HG03432 (cell line): Measurements from ENCODE around the gene ABCA12.

Source experiments
- ATAC-seq: cut with Tn5 transposase; IDR thresholded peaks from one replicate; pipeline ENCODE4 v1.9.1; 2021; ENCODE audit warnings: mild to moderate bottlenecking, moderate library complexity; ENCODE audit not compliant: unreplicated experiment

ABCA12 gene

DNA sequence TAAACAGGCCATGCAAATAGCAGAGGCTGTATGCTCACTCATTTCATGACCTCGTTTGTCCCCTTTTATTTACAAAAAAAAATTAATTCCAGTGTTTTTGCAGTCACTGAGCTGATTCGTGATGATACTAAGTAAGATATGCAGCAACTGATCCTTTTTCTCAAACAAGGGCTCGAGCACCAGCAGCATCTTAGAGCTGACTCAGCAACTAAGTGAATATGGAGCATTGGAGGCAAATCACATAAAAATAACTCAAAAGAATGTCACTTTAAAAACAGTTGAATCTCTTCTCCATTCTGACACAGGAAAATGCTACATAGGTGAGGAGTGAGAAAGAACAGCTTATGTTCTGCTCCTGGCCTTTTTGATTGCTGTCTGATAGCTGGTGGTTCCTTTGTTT is 152.8 kb downstream of the ABCA12 start:
- no peak for ATAC-seq

DNA sequence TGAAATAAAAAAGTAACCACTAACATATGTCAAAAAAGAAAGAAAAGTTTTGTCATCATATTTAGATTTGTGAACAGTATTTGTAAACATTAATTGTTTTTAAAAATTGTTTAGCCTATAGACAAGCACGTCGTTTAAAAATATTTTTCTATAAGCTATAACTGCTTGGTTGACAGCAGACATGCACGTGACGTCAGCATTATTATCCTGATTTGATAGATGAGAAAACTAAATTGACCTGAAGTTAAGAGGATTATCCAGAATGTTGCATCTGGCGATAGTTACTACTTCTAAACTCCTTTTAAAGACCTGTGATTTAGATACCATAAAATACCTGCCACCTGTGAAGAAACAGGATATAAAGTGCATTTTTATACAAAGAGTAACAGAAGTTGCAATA is 172.0 kb downstream of the ABCA12 start:
- ATAC-seq = no peak

DNA sequence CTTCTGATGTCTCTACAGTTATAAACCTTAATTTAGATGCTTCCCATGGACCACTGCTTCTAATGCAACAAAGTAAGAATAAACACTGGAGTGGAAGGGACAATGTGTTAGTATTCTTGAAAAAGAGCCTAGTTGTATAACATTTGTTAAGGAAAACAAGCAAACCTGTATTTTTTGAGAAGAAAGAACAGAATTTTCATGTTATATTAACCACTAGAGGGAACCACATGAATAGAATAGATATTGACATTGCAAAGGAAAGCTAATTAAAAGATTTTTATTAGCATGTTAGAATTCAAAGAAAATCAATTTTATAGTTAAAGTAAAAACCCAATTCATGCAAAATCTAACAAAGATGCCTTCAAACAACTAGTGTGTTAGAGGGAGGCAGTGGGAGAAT is 177.7 kb downstream of the ABCA12 start:
- ATAC-seq = no peak

DNA sequence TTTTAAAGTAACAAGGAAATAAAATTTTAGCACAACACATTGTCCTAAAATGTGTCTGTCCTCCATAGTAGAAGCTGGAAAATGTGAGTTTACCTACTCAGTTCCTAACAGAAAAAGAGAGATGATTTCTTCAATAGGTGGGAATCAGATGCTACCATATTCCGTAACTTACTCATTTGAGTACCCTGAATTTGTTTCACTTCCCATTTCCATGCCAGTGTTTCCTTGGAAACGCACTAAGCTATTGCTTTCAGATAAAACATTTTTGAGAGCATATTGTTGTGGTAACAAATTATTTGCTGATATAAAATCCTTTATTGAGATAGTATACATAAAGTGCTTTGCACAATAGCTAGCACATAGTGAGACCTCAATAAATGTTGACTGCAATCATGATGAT is 191.5 kb downstream of the ABCA12 start:
- ATAC-seq = peak; percentile 61

DNA sequence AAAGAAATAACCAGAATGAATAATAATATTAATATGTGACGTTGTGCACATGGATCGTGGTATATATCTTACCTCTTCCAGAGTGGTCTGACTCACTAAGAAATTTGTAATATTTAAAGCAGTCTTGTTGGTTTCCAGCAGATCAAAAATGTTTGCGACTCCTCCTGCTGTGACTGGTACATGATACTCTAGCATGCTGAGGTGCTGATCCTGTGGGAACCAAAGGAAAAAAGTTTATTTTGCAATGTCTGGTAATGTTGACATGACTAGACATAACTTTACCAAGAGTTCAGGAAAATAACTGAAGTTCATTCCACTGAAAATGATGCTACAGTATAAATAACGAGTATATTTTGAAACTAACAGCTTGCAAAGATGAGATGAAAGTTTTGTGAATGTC is 204.4 kb downstream of the ABCA12 start:
- ATAC-seq = no peak

DNA sequence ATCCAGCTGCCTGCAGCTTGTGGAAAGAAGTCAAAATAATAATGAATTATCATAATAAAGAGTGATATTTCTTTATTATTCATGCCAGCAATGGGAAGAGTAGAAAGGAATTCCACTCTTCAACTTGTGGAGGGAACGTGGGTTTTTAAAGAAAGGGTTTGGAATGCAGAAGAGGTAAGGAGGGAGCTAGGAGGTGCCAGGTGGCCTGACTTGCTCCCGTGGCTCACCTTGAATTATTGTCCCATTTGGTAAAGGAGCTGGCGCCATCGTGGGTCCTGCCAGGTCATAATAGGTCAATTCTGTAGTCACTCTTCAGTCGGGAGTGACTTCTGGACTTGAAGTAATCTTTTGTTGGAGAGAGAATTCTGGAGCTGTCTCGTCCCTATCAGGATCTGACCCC is 233.8 kb downstream of the ABCA12 start:
- ATAC-seq = no peak

DNA sequence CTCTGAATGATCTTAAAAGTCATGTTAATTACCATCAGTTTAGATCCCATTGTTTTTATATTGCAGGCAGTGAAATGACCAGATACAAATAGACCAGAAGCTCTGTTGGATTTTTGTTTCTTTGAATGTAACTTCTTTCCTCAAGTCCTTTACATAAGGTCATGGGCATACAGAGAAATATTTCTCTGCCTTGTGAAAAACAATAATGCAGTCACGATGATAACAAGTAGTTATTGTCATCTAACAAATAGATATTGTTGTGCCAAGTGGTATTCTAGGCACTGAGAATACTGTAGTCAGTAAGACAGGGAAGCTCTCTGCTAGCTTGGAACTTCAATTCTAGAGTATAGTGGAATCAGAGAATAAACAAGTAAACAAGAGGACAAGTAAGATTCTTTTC is 234.2 kb downstream of the ABCA12 start:
- ATAC-seq = no peak

DNA sequence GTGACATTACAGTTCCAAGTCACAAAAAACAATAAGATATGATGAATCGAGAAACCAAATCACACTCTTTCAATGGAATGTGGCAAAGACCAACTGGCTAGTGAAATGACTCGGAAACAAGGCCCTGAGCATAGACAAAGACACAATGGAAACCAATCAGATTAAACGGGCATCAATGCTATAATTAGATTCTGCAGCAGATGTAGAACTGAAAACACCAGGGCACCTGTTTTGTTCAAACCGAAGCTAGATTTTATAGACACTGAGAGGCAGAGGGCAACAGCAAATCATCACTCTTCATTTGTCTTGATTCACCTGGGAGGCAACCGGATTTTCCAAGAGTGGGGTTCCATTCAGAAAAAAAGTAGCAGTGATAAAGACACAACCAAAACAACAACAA is 236.1 kb downstream of the ABCA12 start:
- no peak for ATAC-seq

DNA sequence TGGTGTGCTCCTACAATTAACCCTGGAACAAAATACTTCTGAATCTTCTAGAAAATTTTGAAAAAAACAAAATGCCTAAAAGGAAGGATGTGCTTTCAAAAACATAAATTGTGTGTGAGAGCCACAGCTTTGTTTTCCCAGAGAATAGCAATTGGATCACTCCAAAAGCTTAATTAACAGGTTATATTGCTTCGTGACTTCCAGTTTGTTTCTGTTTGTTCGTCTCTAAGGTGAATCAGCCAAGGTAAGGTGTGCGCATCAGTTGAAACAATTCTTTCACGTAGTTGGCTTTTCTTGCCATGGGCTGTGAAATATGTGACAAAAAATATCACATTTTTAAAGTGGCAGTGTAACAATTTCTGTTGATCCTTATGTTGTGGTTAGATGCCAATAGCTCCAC is 238.7 kb downstream of the ABCA12 start:
- ATAC-seq = no peak

DNA sequence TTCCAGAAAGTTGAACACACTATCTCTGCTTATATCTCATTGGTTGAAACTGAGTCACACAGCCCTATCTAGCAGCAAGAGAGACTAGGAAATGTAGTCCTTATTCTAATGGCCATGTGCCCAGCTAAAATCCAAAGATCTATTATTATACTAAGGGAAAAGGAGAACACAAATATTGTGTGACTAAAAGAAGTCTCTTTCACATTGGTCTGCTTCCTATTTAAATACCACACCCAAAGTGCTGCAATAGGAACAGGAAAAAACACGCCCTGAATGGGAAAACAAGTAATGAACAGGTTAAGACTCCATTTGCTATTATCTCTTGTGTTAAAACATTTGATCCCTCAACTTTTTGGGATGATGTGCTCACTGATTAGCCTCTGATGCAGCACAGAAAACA is 242.2 kb downstream of the ABCA12 start:
- ATAC-seq = no peak

DNA sequence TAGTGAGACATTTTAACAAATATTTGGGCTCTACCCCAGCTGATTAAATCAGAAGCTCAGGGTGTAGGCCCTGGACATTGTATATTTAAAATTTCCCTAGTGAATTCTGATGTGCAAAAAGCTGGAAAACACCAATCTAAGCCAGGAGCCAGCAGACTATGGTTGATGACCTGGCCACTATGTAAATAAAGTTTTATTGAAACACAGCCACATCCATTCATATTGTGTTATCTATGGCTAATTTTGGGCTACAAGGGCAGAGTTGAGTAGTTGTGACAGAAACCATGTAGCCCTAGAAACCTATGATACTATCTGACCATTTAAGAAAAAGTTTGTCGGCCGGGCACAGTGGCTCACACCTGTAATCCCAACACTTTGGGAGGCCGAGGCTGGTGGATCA is 243.0 kb downstream of the ABCA12 start:
- ATAC-seq = no peak

DNA sequence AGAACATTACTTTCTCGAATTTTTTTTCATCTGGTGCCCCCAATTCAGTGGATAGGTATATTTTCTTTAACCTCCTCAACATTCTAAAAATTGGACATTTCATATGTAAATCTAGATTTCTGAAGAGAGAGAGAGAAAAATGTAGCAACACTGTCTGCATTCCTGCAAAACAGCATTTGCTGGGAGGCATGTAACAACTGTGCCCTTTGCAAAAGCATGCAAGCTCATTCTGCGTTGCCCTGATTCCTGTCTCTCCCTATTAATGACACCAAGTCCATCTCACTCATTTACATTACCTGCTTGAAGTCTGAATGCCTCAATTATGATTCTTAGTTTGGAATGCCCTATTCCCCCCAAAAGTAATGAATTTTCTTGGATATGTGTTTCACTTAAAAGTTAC is 249.1 kb downstream of the ABCA12 start:
- no peak for ATAC-seq

DNA sequence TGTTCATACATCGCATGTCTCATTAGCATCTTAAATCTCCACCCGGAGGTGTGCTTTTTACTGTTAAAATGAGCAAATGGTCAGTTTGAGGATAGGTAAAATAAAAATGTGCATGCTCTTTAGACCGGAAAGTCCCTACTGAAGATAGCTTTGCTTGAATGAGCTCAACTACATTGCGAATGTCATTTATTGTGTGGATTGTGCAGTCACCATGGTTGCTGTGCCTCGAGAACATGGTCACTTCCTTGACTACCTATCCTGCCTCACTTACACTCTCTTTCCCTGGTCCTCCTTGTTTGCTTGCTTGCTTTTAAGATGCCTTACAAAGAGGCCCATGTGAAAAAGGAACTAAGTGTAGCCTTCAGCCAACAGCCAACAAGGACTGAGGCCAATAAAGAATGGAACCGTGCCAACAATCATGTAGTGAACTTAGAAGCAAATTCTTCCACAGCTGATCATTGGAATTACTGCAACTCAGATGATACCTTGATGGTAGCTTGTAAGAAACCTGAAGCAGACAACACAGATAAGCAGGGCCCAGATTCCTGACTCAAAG is 256.7 kb downstream of the ABCA12 start:
- ATAC-seq = no peak
